IPS-NIHi11 (cell line): Measurements from ENCODE around the gene SEC22A.
A peak's percentile ranks its signal among the peaks of the same experiment; 100 is the strongest.

Experiments
- DNase-seq: peaks from one replicate; pipeline ENCODE4 v3.0.0; 2012; ENCODE audit warnings: mixed read lengths, low spot score

SEC22A gene

DNA sequence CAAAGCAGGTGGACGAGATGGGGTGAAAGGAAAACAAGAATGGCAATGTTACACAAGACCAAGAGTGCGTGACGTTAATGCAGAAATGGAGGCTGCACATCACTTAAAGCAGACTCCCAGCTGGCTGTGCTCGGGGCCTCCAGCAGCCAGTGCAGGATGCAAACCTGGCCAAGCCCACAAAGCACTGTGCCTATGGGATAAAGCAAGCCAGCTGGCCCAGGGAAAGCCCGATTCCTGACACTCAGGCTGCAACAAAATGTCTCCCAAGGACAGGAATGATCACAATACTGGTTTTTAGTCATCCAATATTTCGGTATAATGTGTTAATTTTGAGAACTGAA is 86.2 kb downstream of the SEC22A start:
- DNase-seq, result no peak

DNA sequence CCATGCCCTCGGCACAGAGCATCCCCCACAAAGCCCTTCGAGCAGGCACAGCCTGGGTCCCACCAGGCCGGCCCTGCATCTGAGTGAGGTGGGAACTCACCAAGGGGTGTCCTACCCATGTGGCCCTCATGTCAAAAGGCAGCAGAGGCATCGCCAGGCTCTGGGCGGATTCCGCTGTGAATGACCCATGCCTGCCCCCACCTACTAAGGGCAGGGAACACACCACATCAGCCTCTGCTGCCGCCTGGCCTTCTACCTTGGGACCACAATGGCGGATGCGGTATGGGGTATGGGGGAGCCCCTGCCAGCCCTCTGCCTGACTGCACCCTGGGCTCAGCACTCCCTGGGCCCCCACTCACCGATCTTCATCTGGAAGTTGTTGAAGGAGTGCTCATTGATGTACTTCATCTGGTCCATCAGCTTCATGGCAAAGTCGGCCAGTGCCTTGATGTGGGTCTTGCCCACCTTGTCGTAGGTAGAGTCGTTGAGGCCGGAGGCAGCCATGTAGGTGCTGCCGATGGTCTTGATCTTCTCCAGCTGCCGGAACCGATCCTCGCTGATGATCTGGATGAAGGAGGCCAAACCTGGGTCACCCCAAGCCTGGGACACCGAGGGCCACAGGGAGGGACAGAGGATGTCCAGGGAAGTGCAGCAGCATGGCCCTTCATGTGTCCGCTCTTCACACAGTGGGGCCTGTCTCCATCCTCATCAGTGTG is 87.8 kb downstream of the SEC22A start:
- DNase-seq, result no peak

DNA sequence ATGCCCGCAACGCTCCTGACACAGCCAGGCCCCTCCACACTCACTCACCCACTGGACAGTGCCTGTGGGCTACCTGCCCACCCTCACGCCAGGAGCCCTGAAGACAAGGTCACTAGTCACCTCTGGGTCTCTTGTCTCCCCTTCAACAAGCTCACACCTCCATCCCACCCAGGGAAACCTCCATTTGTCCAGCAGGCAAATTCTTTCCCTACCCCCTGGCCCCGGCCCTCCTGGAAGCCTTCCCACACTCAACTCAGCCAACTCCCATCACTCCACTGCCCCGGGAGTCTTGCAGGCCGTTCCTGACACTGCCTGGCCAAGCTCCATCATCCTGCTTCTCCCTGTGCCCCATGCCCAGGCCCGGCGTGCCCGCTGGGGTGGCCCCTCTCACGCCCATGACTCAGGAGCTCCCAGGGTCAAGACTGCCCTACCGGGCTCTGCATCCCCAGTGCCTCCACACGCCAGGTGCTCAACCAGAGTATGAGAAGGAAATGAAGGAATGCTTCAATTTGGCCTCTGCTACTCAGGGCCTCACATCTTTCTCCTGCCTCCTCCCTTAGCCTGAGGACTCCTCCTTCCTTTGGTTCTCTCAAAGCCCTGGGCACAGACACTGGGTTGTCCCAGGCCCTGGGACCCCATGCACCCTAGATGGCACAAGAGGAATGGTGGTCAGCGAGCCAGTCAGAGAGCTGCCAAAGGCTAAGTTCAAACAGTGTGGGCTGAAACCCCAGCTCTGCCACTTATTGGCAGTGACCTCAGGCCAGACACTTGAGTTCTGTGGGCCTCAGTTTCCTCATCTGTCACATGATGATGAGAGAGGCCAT is 88.6 kb downstream of the SEC22A start:
- DNase-seq, result no peak

DNA sequence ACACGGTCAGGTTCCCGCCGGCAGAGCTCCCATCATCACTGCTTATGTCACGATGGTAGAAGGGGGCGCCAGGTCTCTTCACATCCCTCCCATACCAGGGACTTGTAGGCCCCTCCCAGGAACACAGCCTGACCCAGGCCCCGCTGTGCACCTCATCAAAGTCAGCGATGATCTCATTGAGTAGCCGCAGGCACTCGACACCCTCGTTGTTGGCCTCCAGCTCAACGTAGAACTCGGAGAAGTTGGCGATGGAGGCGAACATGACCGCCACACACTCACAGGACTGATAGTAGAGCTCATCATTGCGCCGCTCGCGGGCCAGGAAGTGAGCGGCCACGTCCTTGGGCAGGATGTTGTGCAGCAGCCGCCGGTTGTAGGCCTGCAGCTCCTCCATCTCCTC is 89.2 kb downstream of the SEC22A start:
- no peak for DNase-seq

DNA sequence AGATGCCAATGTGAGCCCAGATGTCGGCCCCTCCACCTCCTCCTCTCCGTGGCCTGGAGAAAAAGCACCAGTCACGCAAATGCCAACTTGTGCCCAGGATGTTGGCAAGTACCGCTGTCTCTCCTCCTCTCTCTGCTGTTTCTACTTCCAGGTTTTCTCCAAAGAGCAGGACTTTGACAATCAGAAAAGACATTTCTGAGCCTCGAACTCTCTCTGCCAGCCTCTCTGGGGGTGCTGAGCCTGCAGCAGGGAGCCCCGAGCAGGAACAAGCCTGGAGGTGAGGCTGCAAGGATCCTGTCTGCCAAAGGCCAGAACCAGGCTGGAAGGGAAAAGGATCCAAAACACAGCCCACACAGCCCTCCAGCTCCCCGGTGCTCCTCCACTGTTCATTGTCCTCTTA is 89.7 kb downstream of the SEC22A start:
- DNase-seq, result no peak

DNA sequence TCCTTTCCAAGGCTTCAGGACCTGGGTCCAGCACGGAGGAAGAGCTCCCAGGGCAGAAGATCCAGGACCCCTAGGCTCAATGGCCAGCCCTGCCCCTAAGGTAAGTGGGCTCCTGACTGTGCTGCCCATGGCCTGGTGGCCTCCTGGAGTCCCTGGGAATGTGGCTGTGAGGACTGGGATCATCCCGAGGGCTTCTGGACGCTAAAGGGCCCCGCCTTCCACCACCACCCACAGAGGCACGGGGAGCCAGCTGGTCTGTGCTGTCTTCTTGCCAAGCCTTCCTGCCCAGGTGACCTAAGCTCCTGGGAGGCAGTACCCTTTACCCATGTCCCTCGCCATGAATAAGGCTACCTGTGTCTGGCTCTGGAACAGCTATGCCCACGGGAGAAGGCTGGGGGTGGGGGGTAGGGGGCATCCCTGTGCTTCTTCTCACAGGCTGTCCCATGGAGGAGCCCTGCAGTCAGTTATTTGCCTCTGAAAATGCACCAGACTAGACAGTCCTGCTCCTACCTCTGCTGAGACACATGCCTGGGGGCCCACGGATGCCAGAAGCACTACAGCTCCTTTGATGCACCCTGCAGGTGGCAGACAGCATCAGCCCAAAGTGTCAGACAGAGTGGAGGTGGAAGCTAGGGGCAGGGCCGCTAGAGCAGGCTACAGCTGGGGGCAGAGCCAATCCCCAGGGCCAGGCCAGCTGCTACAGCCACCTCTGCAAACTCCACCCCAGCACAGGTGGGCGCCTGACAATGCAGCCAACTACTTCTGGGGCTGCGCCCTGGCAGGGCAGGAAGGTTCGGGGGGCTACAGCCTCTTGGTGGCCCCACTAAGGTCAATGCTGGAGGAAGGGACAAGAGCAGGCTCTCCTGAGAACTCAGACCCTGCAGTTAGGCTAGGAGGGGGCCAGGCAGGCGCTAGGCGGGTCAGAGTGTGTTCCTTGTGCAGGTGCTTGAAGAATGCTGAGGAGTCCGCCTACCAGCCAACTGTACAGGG is 90.9 kb downstream of the SEC22A start:
- DNase-seq, result peak; percentile 42

DNA sequence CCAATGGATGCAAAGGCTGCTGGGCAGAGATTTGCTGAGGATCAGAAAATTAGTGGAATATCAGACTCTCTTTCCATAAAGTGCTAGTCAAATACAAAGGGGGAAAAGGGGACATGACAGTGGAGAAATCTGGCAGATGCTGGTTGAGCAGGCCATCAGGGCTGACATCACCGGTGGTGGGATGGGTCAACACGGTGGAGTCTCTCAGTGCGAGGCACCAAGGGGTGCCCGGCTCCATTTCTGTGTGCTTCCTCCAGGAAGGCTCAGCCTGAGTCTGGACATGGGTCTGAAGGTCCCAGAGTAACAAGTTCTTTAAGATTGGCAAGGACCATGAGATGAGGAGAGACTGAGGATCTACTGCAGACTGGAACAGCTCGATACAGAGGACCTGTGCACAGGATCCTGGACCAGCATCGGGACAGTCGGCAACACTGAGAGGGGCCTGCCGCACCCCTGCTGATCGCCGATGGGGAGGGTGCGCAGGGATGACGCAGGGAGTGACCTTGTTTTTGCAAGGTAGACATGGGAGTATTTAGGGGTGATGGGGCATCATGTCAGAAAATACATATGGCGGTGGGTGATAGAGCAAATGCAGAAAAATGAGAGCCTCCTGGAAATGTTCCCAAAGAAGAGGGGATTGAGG is 92.7 kb downstream of the SEC22A start:
- no peak for DNase-seq

DNA sequence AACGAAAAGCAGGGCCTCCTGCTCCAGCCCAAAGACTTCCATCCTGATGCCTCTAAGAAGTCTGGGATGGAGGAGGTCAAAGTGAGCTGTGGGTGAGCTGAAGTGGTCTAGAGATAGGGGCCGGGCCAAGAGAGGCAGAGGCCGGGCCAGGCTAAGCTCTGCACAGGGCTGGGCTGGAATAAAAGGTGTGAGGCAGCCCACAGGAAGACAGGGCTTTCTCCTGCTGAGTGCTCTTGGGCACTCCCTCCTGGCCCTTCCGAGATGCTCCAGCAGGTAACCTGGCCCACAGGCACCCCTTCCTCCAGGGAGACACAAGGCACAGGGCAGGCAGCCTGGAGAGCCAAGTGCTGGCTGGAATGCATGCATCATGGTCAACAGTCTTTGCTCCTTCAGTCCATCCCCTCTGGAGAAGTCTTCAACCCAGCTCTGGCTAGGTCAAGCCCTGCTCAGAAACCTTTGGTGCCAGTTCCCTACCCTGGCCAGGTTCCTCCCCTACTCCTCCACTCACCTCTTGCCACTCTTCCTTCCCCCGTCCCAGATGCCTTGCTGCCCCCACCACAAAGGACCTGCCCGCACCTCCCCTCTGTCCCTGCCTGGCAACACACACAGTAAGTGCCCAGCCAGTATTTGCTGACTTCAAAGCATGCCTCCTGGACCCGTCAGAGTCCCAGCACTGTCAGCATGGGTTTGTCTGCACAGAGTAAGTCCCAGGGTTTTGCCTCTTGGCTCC is 93.6 kb downstream of the SEC22A start:
- no peak for DNase-seq

DNA sequence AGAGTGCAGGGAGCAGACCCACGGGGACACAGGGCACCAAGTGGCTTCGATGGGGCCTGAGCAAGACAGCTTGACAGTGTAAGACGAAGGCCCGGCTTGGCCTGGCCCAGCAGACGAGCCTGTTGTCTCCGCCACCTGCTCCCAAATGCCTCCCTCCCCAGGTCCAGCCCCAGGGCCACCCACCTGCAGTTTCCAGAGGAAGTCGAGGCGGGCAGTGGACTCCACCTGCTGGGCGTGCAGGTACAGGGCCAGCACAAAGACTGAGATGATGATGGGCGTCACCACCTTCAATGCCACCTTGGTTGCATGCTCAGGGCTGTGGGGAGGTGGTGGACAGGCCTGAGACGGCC is 94.1 kb downstream of the SEC22A start:
- DNase-seq, result no peak

DNA sequence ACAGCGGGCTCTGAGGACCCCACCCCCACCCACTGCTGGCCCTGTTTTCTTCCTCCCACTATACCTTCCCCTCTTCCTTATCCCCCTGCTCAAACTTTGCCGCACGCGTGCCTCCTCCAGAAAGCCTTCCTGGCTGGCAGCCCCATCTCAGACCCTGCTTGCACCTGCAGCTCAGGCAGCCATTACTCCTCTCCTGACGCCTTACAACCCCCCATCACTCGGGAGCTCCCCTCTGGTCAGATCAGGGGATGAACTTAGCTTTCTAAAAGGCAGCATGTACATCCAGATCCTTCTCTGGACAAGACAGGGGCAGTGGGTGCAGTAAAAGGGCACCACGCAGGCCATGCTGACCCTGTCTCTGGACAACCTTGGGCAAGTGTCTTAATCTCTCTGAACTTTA is 94.5 kb downstream of the SEC22A start:
- no peak for DNase-seq

DNA sequence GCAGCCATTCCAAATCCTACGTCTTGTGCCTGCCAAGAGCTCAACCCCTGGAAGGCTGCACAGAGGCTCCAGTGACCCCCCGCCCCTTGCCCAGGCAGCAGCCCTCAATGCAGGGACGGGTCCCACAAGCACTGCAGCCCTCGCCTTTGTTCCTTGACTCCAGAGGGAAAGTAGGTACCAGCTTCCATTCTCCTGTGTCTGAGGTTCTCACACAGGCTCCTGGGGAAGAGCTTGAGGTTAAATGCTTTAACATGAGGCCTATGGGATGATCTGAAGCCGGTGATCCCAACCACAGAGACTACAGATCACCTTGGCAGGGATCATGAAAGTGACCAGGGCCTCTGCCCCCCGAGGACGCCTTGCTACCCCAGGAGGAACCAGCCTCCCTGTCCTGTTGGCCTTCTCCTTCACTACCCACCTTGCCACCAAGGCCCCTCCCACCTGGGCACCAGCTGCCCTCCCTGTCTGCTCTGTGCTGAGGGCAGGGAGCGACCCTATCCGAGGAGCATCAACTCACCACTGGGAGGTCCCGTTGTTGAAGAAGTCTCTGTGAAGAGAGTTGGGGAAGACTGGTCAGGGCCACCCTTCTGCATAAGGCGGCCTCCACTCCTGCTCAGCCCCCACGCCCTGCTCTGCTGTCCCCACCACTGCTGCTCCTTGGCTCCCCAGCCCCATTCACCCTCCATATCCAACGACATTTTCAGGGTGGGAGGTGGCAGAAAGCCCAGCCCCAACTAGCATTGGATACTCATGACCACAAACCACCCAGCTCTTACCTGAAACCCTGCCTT is 95.3 kb downstream of the SEC22A start:
- no peak for DNase-seq

DNA sequence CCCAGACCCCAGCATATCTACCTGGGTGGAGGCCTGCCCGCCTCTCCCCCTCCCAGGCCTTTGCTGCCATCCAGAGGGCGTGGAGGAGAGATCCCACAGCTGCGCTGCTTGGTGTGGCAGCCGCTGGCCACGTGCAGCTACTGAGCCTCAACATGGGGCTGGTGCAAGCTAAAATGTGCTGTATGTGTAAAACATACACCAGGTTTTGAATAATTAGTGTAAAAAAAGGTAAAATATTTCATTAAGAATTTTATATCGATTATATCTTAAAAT is 95.8 kb downstream of the SEC22A start:
- peak; percentile 82 for DNase-seq

DNA sequence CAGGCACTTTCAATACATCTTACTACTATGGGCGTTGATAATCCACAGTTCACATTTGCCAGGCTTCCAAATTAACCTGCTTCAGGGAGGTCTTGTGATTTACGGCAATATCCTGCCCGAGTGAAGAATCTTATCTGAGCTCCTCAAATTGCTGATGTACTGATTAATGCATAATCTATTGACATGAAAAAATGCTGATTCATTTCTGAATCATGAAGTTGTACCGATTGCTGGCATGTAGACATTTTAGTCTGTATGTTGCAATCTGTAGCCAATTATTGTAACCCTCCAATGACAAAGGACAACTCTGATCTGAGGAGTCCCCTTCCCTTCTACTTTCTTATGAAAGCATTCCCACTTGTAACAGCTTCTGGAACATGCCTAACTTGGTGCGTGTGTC is 97.2 kb downstream of the SEC22A start:
- no peak for DNase-seq

DNA sequence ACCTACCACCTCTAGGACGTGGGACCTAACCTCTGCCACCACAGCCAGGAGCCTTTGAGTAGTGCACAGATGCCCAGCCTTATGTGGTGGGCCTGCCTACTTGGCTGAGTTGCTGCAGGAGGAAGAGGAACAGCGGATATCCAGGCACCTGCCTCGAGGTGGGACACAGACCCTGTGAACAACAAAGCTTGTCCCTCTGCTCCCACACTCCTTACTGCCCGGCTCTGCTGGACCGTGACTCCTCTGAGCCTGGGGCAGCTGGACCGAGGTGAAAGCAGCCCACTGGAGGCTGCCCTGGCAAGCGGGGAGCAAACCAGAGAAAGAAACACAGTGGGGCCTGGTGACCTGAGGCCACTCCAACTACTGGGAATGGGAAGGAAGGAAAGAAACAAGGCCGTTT is 97.8 kb downstream of the SEC22A start:
- no peak for DNase-seq

DNA sequence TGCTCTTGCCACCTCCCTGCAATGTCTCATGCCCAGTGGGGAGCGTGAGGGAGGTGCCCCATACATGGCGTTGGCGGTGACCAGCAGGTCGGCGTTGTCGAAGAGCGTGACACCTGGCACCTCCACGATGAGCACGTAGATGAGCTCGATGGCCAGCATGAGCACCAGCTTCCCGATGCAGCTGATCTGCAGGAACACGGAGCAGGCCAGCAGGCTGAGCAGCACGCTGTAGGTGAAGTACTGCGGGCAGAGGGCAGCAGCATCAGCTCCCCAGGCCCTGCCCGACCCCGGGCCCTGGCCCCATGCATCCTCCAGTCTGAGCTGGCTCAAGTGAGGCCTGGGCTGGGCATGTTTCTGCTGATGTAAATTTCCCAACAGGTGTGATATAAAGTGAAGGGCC is 98.3 kb downstream of the SEC22A start:
- DNase-seq, result no peak

DNA sequence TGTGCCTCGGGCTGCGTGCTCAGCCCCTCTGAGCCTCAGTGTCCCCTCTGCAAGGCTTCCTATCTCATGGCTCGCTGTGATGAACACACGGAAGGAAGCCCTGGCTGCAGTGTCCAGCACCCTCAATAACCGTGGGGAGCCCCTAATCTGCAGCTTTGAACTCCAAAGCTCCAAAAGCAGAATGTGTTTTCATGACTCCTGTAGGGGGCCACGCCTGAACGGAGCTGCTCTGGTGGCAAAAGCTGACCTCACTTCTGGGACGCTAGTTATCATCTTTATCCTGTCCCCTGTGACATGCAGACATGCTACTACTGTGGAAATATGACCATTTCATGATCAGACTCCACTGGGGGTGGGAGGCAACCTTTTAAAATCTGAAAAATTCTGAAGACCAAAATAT is 98.8 kb downstream of the SEC22A start:
- DNase-seq, result no peak

DNA sequence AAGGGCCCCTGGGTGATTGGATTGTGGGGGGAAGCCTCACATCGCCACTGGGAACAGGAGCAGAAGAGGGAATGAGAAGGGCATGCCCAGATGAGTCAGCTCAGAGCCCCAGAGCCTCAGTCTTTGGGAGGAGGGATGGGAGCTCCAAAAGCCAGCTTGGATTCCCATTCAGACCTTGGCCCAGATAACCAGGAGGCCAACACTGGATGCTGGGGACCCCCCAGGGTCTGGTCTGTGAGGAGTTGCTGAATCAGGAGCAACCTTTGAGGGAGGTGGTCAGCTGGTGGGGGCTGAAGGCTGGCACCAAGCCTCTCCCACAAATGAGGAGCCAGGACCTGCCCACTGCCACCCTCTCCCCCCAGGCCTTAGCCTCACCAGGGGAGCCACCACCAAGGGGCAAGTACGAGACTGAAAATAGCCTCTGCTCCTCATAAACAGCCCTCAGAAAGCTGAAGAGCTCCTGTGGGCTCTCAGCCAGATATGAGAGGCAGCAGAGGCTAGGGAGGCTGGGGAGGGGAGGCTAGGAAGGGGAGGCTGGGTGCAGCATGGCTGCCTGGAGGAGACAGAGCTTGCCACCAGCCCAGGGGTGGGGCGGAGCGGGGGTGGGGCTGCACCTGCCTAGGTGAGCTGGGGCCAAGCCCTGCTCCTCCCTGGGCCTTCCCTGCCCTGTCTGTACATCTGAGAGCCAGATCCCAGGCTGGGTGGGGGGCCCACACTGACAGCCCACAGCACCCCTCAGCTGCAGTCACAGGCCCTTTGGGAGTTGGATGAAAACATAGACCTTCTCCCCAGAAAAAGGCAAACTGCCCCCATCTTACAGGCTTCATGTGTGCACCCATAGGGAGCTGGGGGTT is 99.8 kb downstream of the SEC22A start:
- no peak for DNase-seq

DNA sequence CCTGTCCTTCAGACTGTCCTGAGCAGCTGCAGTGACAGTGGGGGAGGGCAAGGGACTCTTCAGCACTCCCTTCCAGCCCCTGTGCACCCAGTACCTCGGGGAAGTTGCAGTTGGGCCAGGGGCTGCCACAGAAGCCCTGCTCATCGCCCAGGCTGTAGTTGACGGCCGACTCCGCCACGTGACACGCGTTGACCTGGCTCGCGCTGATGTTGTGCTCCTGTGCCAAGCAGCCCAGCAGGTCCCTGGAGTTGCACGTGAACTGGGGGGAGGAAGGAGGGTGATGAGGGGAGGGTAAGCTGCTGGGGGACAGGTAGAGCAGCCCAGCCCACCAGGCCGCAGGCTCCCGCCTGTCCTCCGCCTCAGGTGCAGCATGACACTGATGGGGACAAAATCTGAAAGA is 101.2 kb downstream of the SEC22A start:
- DNase-seq, result no peak

DNA sequence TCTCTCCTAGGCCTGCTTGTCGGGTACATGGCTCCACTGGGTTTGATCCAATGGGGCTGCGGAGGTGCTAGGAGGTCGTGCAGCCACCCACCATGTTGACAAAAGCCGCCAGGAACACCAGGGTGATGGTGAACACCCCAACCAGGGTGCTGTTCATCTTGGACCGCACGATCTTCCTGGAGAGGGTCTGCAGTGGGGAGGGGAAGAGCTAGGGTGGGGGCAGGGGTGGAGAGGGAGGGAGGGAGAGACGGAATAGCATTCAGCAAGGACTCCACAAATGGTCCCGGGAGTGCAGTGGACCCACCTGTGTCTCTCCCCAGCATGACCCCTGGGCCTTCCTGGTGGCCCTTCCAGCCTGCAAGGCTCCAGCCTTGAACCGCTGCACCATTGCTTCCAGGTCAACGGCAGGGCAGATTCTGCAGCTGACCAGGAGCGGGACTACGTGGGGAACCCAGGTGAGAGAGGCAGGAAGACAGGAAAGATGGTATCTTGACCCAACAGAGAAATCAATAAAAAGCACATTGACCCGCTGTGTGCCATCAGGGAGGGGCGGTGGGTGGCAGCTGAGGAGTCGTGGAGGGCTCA is 102.3 kb downstream of the SEC22A start:
- no peak for DNase-seq

DNA sequence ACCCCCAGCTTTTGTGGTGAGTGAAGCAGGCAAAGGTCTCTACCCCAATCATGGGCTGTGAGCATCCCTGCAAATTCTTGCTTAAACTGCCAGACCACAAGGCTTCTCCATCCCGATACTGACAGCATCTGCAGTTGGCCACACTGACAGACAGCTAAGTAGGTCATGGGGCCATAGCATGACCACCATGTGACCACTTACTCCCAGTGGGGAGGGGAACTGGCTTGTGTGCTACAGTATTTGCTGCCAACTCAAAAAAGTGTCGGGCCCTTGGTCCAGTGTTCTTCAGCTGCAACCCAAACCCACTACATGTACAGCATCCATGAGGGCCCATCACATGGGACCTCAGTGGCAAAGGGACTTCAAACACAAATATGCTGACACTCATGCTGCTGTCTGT is 103.4 kb downstream of the SEC22A start:
- no peak for DNase-seq
